GM18498 (cell line): ENCODE measurements around the gene DDA1.
A peak's percentile ranks its signal among the peaks of the same experiment; 100 is the strongest.
"Not testable (repeated sequence)": the region's sequence is repeated elsewhere in the genome, so short reads cannot be mapped to it uniquely, and the experiment has no call there.

ENCODE experiments used
- ATAC-seq: cut with Tn5 transposase; IDR thresholded peaks from one replicate; pipeline ENCODE4 v1.9.1; 2021; ENCODE audit warnings: mild to moderate bottlenecking, moderate library complexity; ENCODE audit not compliant: unreplicated experiment

Gene DDA1

DNA sequence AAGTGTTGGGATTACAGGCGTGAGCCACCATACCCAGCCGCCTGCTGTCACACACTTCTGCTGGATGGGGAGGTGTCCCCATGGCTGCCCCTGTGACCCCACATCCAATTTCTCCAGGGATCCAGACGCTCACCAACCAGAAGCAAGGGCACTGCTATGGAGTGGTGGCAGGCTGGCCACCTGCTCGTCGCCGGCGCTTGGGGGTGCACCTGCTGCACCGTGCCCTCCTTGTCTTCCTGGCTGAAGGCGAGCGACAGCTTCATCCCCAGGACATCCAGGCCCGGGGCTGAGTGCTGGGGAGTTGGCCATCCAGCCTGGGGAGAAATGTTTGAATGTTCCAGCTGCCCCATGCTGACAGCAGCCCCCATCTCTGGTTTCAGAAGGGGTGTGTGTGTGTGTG is 23.1 kb upstream of the DDA1 start:
- no peak for ATAC-seq

DNA sequence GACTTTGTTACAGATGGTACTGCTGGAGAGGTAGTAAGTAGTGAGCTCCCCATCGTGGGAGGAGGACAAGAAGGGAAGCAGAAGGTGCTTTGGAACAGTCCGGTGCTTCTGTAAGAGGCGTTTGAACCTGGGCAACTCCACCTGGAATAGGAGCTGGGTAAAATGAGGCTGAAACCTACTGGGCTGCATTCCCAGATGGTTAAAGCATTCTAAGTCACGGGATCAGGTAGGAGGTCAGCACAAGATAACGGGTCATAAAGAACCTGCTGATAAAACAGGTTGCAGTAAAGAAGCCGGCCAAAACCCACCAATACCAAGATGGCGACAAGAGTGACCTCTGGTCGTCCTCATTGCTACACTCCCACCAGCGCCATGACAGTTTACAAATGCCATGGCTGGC is 22.6 kb upstream of the DDA1 start:
- ATAC-seq, result no peak

DNA sequence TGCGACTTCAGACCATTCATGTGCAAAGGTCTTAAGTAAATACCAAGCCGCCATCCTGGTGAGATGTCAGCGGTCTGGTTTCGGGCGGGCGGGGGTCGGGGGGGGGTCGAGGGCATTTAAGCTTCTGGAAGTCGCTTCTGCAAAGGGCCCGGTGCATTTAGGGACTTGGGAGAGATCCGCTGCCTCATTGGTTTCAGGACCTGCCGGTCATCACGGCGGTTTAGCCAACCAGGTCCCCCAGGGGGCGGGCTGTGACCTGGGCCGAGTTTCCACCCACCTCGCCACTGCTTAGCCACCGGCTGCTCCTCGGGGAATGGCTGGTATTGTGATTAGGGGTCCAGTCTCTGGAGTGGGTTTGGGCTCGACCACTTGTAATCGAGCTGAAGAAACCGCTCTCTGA is 19.9 kb upstream of the DDA1 start:
- no peak for ATAC-seq

DNA sequence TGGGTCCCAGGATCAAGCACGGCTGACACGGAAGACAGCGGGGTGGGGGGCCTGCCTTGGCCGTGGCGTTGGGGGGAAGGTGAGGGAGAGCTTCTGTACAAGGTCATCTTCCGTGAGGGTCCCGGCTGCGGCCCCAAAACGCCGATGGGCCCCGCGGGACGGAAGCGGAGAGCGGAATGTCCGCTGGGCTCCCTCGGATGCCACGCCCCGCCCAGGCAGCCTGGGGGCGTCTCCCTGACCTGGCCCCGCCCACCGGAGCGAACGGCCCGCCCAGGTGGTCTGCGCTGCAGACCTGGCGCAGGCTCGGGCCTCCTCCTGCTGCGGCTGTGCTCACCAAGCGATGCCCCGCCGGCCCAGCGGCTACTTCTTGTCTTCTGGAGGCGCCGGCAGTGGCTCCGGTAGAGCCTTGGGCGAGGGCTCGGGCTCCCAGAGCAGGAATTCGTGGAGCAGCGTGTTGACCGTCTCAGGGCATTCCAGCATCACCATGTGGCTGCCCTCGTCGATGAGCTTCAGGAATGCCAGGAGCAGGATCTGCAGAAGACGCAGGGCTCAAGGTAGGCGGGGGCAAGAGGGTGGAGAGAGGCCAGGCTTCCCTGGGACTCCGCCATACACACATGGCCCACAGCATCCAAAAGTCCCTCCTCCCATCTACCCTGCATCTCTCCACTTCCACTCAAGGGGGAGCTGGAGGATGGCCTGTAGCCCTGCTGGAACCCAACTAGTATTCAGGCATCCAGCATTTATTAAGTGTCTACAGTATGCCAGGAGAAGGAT is 16.9 kb upstream of the DDA1 start:
- peak; percentile 79 for ATAC-seq

DNA sequence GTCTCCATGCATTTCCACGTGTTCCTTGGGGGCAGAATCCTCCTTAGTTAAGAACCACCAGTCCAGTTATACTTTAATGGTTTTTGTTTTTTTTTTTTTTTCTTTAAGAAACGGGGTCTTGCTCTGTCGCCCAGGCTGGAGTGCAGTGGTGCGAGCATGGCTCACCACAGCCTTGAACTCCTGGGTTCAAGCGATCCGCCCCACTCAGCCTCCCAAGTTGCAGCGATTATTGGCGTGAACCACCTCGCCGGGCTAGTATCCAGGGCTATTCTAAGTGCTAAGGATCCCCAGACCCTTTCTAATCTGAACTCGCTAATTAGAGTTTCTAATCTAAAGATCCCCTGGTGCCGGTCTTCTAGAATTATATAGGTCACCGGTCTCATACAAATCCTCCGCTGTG is 15.8 kb upstream of the DDA1 start:
- ATAC-seq, result no peak

- no peak for ATAC-seq
Observed at GRCh38 chr19:17294051-17294891, 15.1 kb upstream of the DDA1 start.

- not testable (repeated sequence) for ATAC-seq
Observed at GRCh38 chr19:17295551-17295950, 13.8 kb upstream of the DDA1 start.

GRCh38 chr19:17296273-17296672 is 13.1 kb upstream of the DDA1 start:
- no peak for ATAC-seq

DNA sequence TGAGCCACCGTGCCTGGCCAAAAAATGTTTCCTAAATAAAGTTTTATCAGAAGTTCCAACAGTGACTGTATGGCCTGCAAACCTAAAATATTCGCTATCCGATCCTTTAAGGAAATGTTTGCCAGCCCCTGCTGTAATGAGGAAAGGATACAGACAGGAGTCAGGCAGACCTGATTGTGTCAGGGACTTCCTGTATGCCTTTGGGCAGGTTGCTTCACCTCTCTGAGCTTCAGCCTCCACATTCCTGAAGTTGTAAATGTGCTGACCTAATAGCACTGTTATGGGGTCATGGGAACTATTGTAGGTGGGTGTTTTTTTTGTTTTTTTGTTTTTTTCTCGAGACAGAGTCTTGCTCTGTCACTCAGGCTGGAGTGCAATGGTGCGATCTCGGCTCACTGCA is 12.4 kb upstream of the DDA1 start:
- no peak for ATAC-seq

DNA sequence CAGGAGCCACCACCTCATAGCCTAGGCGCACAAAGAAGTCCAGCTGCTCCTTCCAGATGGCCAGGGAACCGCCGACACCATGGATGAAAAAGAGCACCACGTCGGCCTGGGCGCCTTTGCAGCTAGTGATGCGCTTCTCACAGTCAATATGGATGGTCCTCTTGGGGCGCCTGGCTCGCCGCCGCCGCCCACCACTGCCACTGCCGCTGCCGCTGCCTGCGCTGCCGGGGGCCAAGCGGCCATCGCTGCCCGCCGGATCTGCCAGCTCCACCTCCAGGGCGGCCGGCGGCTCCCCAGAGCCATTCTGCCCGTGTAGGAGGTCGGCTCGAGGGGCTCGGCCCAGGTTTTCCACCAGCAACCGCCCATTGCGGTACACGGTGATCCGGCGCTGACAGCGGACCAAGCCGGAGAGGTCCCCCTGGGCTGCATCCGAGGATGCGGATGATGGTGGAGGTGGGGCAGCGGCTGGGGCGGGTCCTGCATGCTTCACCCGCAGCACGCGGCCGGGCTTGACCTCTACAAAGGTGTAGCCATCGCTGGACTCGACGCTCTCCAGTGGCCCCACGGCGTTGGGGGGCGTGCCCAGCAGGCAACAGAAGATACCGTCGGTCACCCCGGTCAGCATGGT is 8.3 kb upstream of the DDA1 start:
- ATAC-seq, result no peak

DNA sequence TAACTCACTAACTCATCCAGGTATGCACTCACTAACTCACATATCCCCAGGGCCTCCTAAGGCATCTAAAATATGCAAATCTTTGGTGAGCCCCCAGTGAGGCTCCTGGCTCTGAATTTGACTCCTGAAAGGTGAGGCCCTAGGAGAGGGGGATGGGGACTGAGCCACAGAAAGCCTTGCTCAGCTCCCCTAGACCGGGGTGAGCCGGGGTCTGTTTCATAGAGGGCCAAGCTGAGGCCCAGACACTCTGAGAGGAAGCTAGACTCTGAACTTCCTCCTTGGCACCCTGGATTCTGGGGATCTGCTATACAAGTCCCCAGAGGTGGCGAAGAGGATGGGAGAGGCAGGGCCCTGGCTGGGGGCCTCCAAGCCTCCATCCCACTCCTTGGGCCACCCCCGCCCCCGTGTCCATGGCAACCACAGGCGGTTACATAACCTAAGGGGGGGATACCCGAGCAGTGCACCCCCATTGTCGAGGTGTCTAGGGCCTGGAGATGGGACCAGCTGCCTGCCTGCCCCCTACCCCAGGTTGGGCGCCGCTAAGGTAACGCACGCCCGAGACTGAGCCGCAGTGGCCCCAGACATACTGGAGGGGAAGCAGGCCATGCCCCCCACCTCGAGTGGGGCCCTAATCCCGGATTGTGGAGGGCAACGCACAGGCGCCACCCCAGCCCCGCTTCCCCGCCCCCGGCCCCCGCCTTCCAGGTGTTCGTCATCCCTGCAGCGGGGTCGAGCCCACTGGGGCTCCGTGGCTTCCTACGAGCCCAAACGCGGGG is 6.8 kb upstream of the DDA1 start:
- no peak for ATAC-seq

DNA sequence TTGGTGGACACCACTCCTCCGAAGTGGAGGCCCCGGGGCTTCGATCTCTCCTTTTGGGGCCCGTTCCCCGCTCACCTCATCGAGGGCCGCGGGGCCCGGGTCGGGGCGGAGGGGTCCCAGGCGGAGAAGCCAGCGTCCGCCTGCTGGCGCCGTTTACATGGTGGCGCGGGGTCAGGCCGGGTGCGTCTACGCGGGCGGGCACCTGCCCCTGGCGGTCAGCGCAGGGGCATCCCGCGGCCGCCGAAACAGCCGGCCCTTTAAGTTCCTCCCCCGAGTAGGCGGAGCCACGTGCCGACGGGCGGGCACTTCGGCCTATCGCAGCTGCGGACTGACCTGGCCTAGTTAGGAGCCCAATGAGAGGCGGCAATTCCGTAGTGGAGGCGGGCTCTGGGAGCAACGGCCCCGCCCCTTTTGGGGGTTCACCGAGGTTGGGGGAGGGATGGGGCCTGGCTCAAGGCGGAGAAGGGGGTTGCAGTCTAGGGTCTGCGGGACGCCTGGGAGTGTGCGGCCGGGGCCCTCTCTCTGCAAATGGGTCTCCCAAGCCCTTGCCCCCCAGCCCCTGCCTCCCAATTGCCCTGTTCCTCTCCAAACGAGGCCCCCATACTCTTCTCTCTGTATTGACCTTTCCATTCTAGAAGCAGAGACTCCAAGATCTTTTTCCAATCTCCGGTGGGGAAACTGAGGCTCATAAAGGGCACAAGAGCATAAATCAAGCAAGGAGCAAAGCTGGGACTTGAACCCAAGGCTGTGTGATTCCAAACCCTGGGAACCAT is 6.0 kb upstream of the DDA1 start, which contains the start of gene ABHD8:
Gene ABHD8, minus strand, starts transcription at position 259 of the 773 bp plus-strand sequence. CDS start 1,809 bp downstream, outside the sequence.
- peak; percentile 65 for ATAC-seq

DNA sequence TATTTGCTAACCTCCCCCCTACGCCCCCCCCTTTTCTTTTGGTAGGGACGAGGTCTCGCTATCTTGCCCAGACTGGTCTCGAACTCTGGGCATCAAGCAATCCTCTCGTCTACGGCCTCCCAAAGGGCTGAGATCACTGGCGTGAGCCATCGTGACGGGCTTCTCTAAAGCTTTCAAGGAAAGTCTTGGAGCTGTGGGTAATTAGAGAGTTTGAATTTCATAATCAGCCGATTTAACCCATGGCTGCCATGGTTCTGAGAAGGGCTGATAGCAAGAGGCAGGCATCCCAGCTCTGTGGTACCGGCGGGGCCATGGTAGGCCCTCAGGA is 5.5 kb upstream of the DDA1 start:
- ATAC-seq, result no peak

- no peak for ATAC-seq
Observed at GRCh38 chr19:17304386-17305215, 4.8 kb upstream of the DDA1 start.

GRCh38 chr19:17305216-17305516 is 4.2 kb upstream of the DDA1 start:
- no peak for ATAC-seq

- peak; percentile 66 for ATAC-seq
Observed at GRCh38 chr19:17305517-17306284, 3.7 kb upstream of the DDA1 start, which contains the start of gene MRPL34. TSS of gene MRPL34 (plus strand) at chr19:17305872. CDS start at chr19:17305893, 21 bp downstream.

DNA sequence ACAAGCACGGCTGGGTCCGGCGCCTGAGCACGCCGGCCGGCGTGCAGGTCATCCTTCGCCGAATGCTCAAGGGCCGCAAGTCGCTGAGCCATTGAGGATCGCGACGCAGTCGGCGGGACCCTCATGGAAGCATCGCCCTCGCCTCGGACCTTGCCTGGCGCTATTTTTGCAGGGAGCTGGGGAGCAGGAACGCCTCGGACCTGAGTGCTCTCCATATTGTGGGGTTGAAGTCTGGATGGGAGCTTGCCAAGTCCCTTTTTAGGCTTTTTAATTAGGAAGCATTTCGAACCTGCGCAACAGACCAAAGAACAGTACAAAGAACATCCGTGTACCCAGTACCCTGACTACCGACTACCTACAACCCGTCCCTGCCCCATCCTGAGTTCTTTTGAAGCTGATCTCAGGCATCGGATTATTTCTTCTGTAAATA is 3.1 kb upstream of the DDA1 start:
- ATAC-seq, result no peak

GRCh38 chr19:17307876-17308377 is 1.4 kb upstream of the DDA1 start:
- ATAC-seq, result no peak
